ENCODE measurements around the gene IL36G. TPM values are rescaled to one million over a fixed set of nuclear protein-coding genes. Genes with fewer than 3 reads are reported as not detected.

IL36G gene
- total RNA-seq, 1 donor from 2014 or later: not detected

DNA sequence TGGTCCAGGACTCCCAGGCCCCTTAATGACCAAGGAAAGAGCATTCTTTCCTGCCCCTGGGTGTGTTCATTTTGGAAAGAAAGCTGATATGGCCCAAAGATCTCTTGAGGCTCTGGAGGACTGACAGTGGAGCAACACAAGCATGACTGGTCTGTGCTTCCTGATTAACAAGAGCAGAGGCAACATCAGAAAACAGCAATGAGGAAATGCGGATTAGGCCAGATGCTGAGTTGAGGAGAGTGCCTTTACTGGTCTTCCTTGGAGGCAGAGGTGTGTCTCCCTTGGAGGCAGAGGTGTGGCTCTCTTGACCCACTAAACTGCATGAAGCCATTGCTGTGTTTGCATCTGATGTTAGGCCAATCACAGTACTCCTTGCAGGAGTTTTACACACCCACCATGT is 54.9 kb downstream of the IL36G start:
- TF ChIP-seq, protein P1, sequence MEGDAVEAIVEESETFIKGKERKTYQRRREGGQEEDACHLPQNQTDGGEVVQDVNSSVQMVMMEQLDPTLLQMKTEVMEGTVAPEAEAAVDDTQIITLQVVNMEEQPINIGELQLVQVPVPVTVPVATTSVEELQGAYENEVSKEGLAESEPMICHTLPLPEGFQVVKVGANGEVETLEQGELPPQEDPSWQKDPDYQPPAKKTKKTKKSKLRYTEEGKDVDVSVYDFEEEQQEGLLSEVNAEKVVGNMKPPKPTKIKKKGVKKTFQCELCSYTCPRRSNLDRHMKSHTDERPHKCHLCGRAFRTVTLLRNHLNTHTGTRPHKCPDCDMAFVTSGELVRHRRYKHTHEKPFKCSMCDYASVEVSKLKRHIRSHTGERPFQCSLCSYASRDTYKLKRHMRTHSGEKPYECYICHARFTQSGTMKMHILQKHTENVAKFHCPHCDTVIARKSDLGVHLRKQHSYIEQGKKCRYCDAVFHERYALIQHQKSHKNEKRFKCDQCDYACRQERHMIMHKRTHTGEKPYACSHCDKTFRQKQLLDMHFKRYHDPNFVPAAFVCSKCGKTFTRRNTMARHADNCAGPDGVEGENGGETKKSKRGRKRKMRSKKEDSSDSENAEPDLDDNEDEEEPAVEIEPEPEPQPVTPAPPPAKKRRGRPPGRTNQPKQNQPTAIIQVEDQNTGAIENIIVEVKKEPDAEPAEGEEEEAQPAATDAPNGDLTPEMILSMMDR (IDR thresholded peaks at IDR 0.05): no peak

DNA sequence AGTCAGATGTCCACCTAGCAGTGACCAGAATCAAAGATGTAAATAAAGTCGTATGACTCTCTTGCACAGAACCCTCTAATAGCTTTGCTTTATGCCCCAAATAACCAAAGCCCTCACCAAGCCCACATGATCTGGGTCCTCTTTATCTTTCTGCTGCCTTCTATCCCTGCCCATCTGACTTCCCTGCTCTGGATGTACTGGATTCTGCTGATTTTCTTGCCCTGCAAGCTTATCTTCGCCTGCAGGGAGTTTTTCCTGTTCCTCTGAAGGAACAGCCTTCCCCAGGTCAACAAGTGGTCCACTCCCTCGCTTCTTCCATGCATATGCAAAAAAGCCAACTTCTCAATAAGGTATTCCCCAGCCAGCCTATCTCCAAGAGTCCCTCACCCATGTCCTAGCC is 56.2 kb downstream of the IL36G start:
- TF ChIP-seq, protein P1 (IDR thresholded peaks at IDR 0.05): no peak
- DNase-seq (ENCODE audit: low spot score in 2 of 2): no peak
- H3K36me3 ChIP-seq: no peaks in the 10 kb centered on the region

More for the DNA sequence above, 54.9 kb downstream of the IL36G start:
- Histone ChIP-seq H3K36me3 (no peaks in the 10 kb centered on the region), H3K4me1 (no peaks in the 10 kb centered on the region), H3K4me3 (no peak overlapping the region), H3K27ac (no peak overlapping the region), H3K27me3 (no peaks in the 10 kb centered on the region), H3K9me3 (no peaks in the 10 kb centered on the region)
- DNase-seq (ENCODE audit: low spot score in 2 of 2): no peak
- intact Hi-C loops (cut with DNase I): no loop called here

More for the DNA sequence above, 56.2 kb downstream of the IL36G start:
- no peaks in the 10 kb centered on the region for H3K9me3 ChIP-seq
- H3K27me3 ChIP-seq: no peaks in the 10 kb centered on the region
- H3K27ac ChIP-seq: no peak overlapping the region
- intact Hi-C loops (cut with DNase I): no loop called here
- H3K4me1 ChIP-seq: no peaks in the 10 kb centered on the region
- H3K4me3 ChIP-seq: no peak overlapping the region

Other genes starting within 250 kb of the IL36G start
- not detected for gene CKAP2L, start 213.4 kb upstream of the IL36G start, total RNA-seq
- gene IL1A, start 193.5 kb upstream of the IL36G start, total RNA-seq: not detected
- gene IL1B, start 141.2 kb upstream of the IL36G start, total RNA-seq: not detected
- gene IL37, start 66.8 kb upstream of the IL36G start, total RNA-seq: not detected
- gene IL36A, start 27.5 kb downstream of the IL36G start, total RNA-seq: not detected
- gene IL36B, start 74.9 kb downstream of the IL36G start, total RNA-seq: not detected
- not detected for gene IL36RN, start 81.2 kb downstream of the IL36G start, total RNA-seq
- gene IL1F10, start 90.0 kb downstream of the IL36G start, total RNA-seq: not detected
- not detected for gene IL1RN, start 149.6 kb downstream of the IL36G start, total RNA-seq
- 11.2 TPM for gene PSD4, start 196.0 kb downstream of the IL36G start, total RNA-seq

All from ascending aorta (tissue), 2 donors.